UCSD-AML1 (cell line): ENCODE data around the gene FABP7.

Experiments used
- DNase-seq: peaks from one replicate; lab custom pipeline; 2025; ENCODE audit not compliant: unreplicated experiment; lab: John Stamatoyannopoulos, UW

FABP7 gene

GRCh38 chr6:122833021-122833491 lies 53.5 kb downstream of the FABP7 start:
- DNase-seq, result no peak
